Spleen (tissue), 7 donors: ENCODE measurements around the gene OR2A1.
"Not testable (repeated sequence)": the region's sequence is repeated elsewhere in the genome, so short reads cannot be mapped to it uniquely, and the experiment has no call there.

ENCODE experiments used
- CTCF ChIP-seq, 11 experiments: fragments of 200-600 bp in 7 of 11; fragments of 450-650 bp in 4 of 11; sonication (generic) in 4 of 11; IDR thresholded peaks in 8 of 11; conservative IDR thresholded peaks in 3 of 11; 1 replicate in 7 of 11; 2 replicates in 4 of 11; pipeline versions ENCODE4 v1.4.0 to v1.8.0; 2016 to 2021; ENCODE audit warnings: antibody characterized with exemption in 11 of 11, inconsistent platforms in 4 of 11, mild to moderate bottlenecking in 1 of 11
- POLR2AphosphoS5 ChIP-seq, 3 donors: sonication (generic); formaldehyde crosslinking; IDR thresholded peaks; one replicate each; pipeline ENCODE4 v1.5.1; 2017; ENCODE audit warnings: antibody characterized with exemption in 3 of 3
- donor health status: DM: no; HTN: no; CAD: no; lungs with moderate emphysema.
- donor health status: DM: no; HTN: no; CAD: no.
- donor health status: DM: no; HTN: no; CAD: no.

- not testable (repeated sequence) for TF ChIP-seq CTCF (IDR thresholded peaks at IDR 0.05 in 8 of 11, conservative IDR thresholded peaks at IDR 0.05 in 3 of 11); POLR2AphosphoS5 (IDR thresholded peaks at IDR 0.05)
These were observed 49.8 kb downstream of the OR2A1 start for GRCh38 chr7:144362061-144362460.
